Heart right ventricle (tissue), 16 donors: ENCODE results near the gene CLIC6. TPM values are rescaled to one million over a fixed set of nuclear protein-coding genes. Genes with fewer than 3 reads are reported as not detected.

Experiments used
- ATAC-seq, 8 donors: fragments of 200-7000 bp; cut with Tn5 transposase; one replicate each; pipeline ENCODE4 v1.9.1; 2020; ENCODE audit warnings: mild to moderate bottlenecking in 8 of 8, moderate library complexity in 8 of 8, moderate number of reproducible peaks in 1 of 8
- DNase-seq, 2 donors: peaks; one replicate each; pipeline ENCODE4 v3.0.0-alpha.2; 2020
- H3K27ac ChIP-seq, 10 donors: fragments of 200-600 bp; sonication (generic) in 2 of 10; one replicate each; pipeline versions ENCODE4 v1.5.0 to v1.8.0; 2020 to 2022; ENCODE audit warnings: mild to moderate bottlenecking in 3 of 10
- H3K27me3 ChIP-seq, 7 donors: fragments of 200-600 bp; one replicate each; pipeline ENCODE4 v1.8.0; 2021 to 2022; ENCODE audit warnings: mild to moderate bottlenecking in 2 of 7
- H3K36me3 ChIP-seq, 9 donors: fragments of 200-600 bp; sonication (generic) in 1 of 9; one replicate each; pipeline versions ENCODE4 v1.5.0 to v1.8.0; 2020 to 2022; ENCODE audit warnings: mild to moderate bottlenecking in 2 of 9
- H3K4me1 ChIP-seq, 9 donors: fragments of 200-600 bp; sonication (generic) in 1 of 9; one replicate each; pipeline versions ENCODE4 v1.5.0 to v1.8.0; 2020 to 2022; ENCODE audit warnings: mild to moderate bottlenecking in 4 of 9
- H3K4me3 ChIP-seq, 10 donors: fragments of 200-600 bp; sonication (generic) in 2 of 10; one replicate each; pipeline versions ENCODE4 v1.5.0 to v1.8.0; 2020 to 2022; ENCODE audit warnings: mild to moderate bottlenecking in 7 of 10, moderate library complexity in 2 of 10
- H3K9me3 ChIP-seq, 11 donors: fragments of 200-600 bp in 10 of 11; sonication (generic) in 2 of 11; one replicate each; pipeline versions ENCODE4 v1.5.0 to v1.8.0; 2013 to 2022; ENCODE audit warnings: mild to moderate bottlenecking in 2 of 11, control low read depth in 1 of 11, moderate library complexity in 1 of 11
- CTCF ChIP-seq, 9 donors: fragments of 200-600 bp; sonication (generic) in 2 of 9; IDR thresholded peaks; one replicate each; pipeline versions ENCODE4 v1.5.0 to v1.8.0; 2021 to 2022; ENCODE audit warnings: antibody characterized with exemption in 9 of 9, mild to moderate bottlenecking in 5 of 9, moderate library complexity in 1 of 9
- WGBS, 2 donors: extraction: QIAGEN DNeasy Blood & Tissue Kit; methylation state at CpG; one replicate each; pipeline ENCODE4 v1.1.7; 2013; ENCODE audit warnings: inconsistent platforms in 1 of 2; 5-methylcytosine and 5-hydroxymethylcytosine counted together
- intact Hi-C, 10 donors: fragments of 100-400 bp; cut with DNase I; formaldehyde crosslinking; loops; one replicate each; pipeline versions ENCODE4 v1.11.1 to v1.14.2; 2022
- polyA plus RNA-seq, 2 donors: library from polyadenylated mRNA; stranded (reverse); fragments of 200-250 nt; gene quantifications; one replicate each; pipeline ENCODE4 v1.2.3, GENCODE V29; 2013
- total RNA-seq, 10 donors: library from RNA; stranded (reverse); fragmentation: NEBNext Ultra II Directional in 3 of 10; extraction: Animal tissue kit (Norgen Biotek cat#: 25700) in 3 of 10; gene quantifications; one replicate each; pipeline versions ENCODE4 v1.2.1 to v1.2.4, GENCODE V29; 2021 to 2023
- donor health status: Arrhythmogenic right ventricular cardiomyopathy.
- donor health status: ischemic (EF 13 %, LVEDD 7.1; RV severe dilation, severe dysfunction).
- donor health status: healthy with polysubstance abuse.
- donor health status: DM: no; HTN: yes; CAD: no.
- donor health status: DM: no; HTN: no; CAD: no.
- donor health status: ischemic (EF 25% LVEDD 6.9; RV normal size, moderate dysfunction).
- donor health status: ischemic (EF 25% LVEDD 5.7; RV mildly dilated, moderate dysfunction).
- donor health status: healthy.
- donor health status: DM: yes; HTN: yes; CAD: no.
- donor health status: Ischemic cardiomyopathy.
- donor health status: ischemic (EF 35%, LVEDD 5.7; RV mildly dilated, moderate dysfunction).
- donor health status: nonischemic (EF 11% LVEDD 7.7; RV severe dilation, severe dysfunction).
- donor health status: DM: yes; HTN: yes; CAD: no.
- donor health status: PGD.
- donor health status: ischemic (EF 29% LVEDD 5.4; RV normal size, mild dysfunction).
- donor health status: nonischemic (EF 23%, LVEDD 6.1; RV moderate dilation, normal function).

Gene CLIC6
- total and polyA plus RNA-seq, 12 donors, result 0.21 to 8.1 (median 2.4) TPM

DNA sequence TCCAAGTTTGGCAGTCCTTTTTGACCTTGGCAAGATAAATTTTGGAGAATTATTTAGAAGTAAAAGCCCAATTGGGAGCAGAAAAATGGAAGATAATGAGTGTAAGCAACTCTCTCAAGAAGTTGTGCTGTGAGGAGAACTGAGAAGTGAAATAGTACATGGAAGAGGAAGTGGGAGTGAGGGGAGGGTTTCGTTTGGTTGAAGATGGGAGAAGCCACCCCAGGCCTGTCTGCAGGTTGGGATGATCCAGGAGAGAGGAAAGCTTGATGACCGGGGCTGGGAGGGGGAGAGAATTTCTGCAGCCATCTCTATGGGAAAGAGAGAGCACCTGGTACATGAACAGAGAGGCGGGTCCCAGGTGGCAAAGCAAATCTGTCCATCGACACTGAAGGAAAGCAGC lies 45.3 kb upstream of the CLIC6 start:
- Histone ChIP-seq H3K27ac (peak overlapping the region in 1 of 10 donors; percentile 45), H3K9me3 (no peaks in the 10 kb centered on the region), H3K4me3 (no peak overlapping the region), H3K27me3 (no peaks in the 10 kb centered on the region), H3K4me1 (peaks cover 0 to 25% (median 0%) of the 10 kb centered on the region in 9 donors), H3K36me3 (no peaks in the 10 kb centered on the region)
- intact Hi-C loops, result no loop called here
- no peak for ATAC-seq
- TF ChIP-seq CTCF (IDR thresholded peaks at IDR 0.05), result no peak
- 74 to 85% methylated on average over 4 of the region's 4 CpGs for WGBS, 2 donors
- DNase-seq, result no peak

DNA sequence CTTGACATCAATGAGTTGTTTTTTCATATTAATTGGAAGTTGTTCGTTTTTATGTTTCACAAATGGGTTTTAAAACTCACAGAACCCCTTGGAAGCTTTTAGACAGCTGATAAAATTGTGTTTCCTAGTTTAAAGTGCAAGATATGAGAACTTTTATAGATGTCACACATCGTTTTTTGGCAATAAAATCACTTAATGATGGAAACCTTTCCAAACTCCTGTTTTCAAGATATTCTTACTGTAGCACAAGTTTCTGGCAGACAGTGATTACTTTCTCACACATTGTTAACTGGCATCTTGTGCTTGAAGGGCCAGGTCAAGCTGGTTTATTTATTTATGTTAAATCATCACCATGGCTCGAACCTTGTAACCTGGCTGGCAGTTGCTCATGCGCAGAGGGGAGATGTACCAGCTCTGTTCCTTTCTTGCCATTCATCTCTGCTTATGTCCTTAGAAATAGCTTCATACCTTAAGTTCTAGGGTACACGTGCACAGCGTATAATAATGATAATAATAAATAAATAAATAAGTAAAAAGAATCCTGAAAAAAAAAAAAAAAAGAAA lies 43.7 kb upstream of the CLIC6 start:
- Histone ChIP-seq H3K9me3 (no peaks in the 10 kb centered on the region), H3K4me1 (peaks cover 0 to 10% (median 0%) of the 10 kb centered on the region in 9 donors), H3K27me3 (no peaks in the 10 kb centered on the region), H3K4me3 (no peak overlapping the region), H3K36me3 (no peaks in the 10 kb centered on the region), H3K27ac (peak overlapping the region in 2 of 10 donors; percentile 7 to 19)
- intact Hi-C loops, result no loop called here
- ATAC-seq (peak in 4 of 8 donors; percentile 33 to 73 (median 42)), DNase-seq (peak; percentile 17 to 37)
- 52 to 64% methylated on average over 6 of the region's 6 CpGs for WGBS, 2 donors
- TF ChIP-seq CTCF (IDR thresholded peaks at IDR 0.05), result no peak

GRCh38 chr21:34626131-34626530 lies 42.7 kb upstream of the CLIC6 start:
- DNase-seq, result no peak
- 84 to 89% methylated on average over 8 of the region's 8 CpGs for WGBS, 2 donors
- H3K9me3 ChIP-seq, result no peaks in the 10 kb centered on the region
- intact Hi-C loops, result no loop called here
- H3K27me3 ChIP-seq, result no peaks in the 10 kb centered on the region
- no peak for TF ChIP-seq CTCF (IDR thresholded peaks at IDR 0.05)
- no peak overlapping the region for H3K27ac ChIP-seq
- H3K4me1 ChIP-seq, result peaks cover 0 to 4% (median 0%) of the 10 kb centered on the region in 9 donors
- H3K36me3 ChIP-seq, result no peaks in the 10 kb centered on the region
- no peak overlapping the region for H3K4me3 ChIP-seq
- no peak for ATAC-seq

DNA sequence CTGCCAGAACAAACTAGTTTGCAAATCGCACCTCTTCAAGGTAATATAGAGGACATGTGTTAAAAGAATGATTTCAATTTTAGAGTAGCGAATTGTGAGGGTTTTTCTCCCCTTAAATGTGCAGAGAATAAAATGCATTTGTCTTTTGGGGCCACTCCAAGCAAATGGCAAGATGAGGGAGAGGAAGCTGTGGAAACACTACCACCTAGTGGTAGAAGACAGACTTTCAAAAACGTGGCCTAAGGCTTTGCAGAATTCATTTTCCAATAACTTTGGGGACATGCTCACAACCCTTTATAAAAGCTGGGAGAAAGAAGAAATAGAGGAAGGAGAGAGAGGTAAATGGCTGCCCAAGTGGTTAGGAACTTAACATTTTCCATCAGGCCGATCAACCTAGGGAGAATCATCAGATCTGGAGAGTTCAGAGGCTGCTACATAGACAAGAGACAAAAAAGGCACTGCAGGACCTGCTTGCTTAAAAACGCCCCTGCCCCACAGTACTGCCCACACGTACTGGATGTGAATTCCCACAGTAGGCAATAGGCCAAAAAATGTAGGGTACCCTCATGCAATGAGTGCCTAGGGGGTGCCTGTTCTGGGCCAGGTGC lies 38.2 kb upstream of the CLIC6 start:
- H3K36me3 ChIP-seq, result no peaks in the 10 kb centered on the region
- no peak overlapping the region for H3K4me3 ChIP-seq
- intact Hi-C loops, result loop anchor here in 1 of 10 donors (1.0 kb wide), 1 partner anchor 120 kb away; no protein-coding TSS in a partner anchor
- ATAC-seq (peak in 7 of 8 donors; percentile 52 to 81 (median 72)), DNase-seq (peak in 1 of 2 donors; percentile 38)
- peak; percentile 59 to 87 (median 83) for TF ChIP-seq CTCF (IDR thresholded peaks at IDR 0.05)
- no peak overlapping the region for H3K27ac ChIP-seq
- 6 to 9% methylated on average over 6 of the region's 6 CpGs for WGBS, 2 donors
- H3K27me3 ChIP-seq, result peaks cover 0 to 22% (median 7%) of the 10 kb centered on the region in 7 donors
- H3K9me3 ChIP-seq, result no peaks in the 10 kb centered on the region
- H3K4me1 ChIP-seq, result peaks cover 0 to under 1% (median 0%) of the 10 kb centered on the region in 9 donors
